B cell (primary cell): Measurements from ENCODE around the gene SLC29A3. TPM values are rescaled to one million over a fixed set of nuclear protein-coding genes. Genes with fewer than 3 reads are reported as not detected.

Source experiments
- polyA plus RNA-seq: library from polyadenylated mRNA; depleted of rRNA; stranded (reverse); fragments of >200 nt; gene quantifications from 2 replicates; pipeline ENCODE4 v1.2.3, GENCODE V29; 2012
- total RNA-seq, 2 donors: library from RNA; stranded (reverse); fragments of 120-200 nt in 1 of 2; gene quantifications; 1 replicate in 1 of 2; 2 replicates in 1 of 2; pipeline versions ENCODE4 v1.2.3 to v1.2.4, GENCODE V29; 2013 to 2022

SLC29A3 gene
- total and polyA plus RNA-seq, 2 donors (not counting 1 experiment from before 2014, with no cell fraction given): 4.5 to 8.2 TPM

Other genes starting within 250 kb of the SLC29A3 start
- gene UNC5B, start 106.7 kb upstream of the SLC29A3 start, total RNA-seq: not detected in 2 replicates
- gene UNC5B, start 106.7 kb upstream of the SLC29A3 start, polyA plus RNA-seq: not detected in 2 replicates
- gene CDH23, start 77.7 kb downstream of the SLC29A3 start, total RNA-seq: 0.37 and 0.39 TPM in 2 replicates
- 0.89 and 2.5 TPM in 2 replicates for gene CDH23, start 77.7 kb downstream of the SLC29A3 start, polyA plus RNA-seq